SH-SY5Y (cell line): ENCODE measurements around the gene SEMA3D.

Source experiments
- GATA2 ChIP-seq: IDR thresholded peaks from 2 replicates; pipeline ENCODE4 v1.6.1; 2011; ENCODE audit warnings: mild to moderate bottlenecking, low read depth, low read length
- GATA3 ChIP-seq: IDR thresholded peaks from 2 replicates; pipeline ENCODE4 v1.6.1; 2011; ENCODE audit warnings: low read depth, mild to moderate bottlenecking, low read length, moderate library complexity

- TF ChIP-seq GATA2 (no peak), GATA3 (no peak)
Measured at GRCh38 chr7:85159003-85159402, 27.9 kb downstream of the SEMA3D start.
